ENCODE data around the gene CPNE4. TPM values are rescaled to one million over a fixed set of nuclear protein-coding genes. Genes with fewer than 3 reads are reported as not detected.

The CPNE4 gene
- total RNA-seq, 2 donors from 2014 or later, result 1.7 to 2.5 TPM

DNA sequence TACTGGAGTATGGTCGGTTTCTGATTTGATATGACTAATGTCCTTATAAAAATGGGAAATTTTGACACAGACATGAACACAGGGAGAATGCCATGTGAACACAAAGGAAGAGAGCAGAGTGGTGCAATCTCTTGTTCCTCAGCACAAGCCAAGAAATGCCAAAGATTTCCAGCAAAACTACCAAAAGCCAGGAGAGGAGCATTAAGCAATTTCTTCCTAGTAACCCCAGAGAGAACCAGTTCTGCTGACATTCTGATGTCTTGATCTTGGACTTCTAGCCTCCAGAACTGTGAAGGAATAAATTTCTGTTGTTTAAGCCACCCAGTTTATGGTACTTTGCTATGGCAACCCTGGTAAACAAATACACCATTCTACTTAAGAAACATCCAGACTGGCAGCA, 304.2 kb downstream of the CPNE4 start:
- Histone ChIP-seq H3K9me3 (ENCODE audit: control insufficient read depth, low read length) (no peaks in the 10 kb centered on the region), H3K4me3 (ENCODE audit: low read length) (no peak overlapping the region), H3K4me1 (ENCODE audit: control insufficient read depth, insufficient read depth, low read length) (no peaks in the 10 kb centered on the region), H3K9ac (ENCODE audit: extremely low read depth, low read length, poor library complexity, severe bottlenecking) (no peak overlapping the region), H3K27me3 (ENCODE audit: control insufficient read depth, insufficient read depth, low read length, poor library complexity, severe bottlenecking) (no peaks in the 10 kb centered on the region), H3K36me3 (ENCODE audit: control insufficient read depth, insufficient read depth, low read length) (no peaks in the 10 kb centered on the region), H3K27ac (ENCODE audit: low read depth, low read length) (no peak overlapping the region)
- WGBS, 2 experiments (ENCODE audit: insufficient coverage in 1 of 2, insufficient read length in 1 of 2), result 89 to 90% methylated on average over 1 of the region's 1 CpG
- Mint-ChIP-seq H3K27ac (no peak overlapping the region), H3K4me3 (no peak overlapping the region), H3K27me3 (ENCODE audit: insufficient read depth) (peaks cover 4% of the 10 kb centered on the region), H3K36me3 (ENCODE audit: low read depth) (no peaks in the 10 kb centered on the region), H3K9me3 (no peaks in the 10 kb centered on the region), H3K4me1 (no peaks in the 10 kb centered on the region)
- TF ChIP-seq, protein P1, sequence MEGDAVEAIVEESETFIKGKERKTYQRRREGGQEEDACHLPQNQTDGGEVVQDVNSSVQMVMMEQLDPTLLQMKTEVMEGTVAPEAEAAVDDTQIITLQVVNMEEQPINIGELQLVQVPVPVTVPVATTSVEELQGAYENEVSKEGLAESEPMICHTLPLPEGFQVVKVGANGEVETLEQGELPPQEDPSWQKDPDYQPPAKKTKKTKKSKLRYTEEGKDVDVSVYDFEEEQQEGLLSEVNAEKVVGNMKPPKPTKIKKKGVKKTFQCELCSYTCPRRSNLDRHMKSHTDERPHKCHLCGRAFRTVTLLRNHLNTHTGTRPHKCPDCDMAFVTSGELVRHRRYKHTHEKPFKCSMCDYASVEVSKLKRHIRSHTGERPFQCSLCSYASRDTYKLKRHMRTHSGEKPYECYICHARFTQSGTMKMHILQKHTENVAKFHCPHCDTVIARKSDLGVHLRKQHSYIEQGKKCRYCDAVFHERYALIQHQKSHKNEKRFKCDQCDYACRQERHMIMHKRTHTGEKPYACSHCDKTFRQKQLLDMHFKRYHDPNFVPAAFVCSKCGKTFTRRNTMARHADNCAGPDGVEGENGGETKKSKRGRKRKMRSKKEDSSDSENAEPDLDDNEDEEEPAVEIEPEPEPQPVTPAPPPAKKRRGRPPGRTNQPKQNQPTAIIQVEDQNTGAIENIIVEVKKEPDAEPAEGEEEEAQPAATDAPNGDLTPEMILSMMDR (conservative IDR thresholded peaks at IDR 0.05), result no peak
- no peak for DNase-seq

DNA sequence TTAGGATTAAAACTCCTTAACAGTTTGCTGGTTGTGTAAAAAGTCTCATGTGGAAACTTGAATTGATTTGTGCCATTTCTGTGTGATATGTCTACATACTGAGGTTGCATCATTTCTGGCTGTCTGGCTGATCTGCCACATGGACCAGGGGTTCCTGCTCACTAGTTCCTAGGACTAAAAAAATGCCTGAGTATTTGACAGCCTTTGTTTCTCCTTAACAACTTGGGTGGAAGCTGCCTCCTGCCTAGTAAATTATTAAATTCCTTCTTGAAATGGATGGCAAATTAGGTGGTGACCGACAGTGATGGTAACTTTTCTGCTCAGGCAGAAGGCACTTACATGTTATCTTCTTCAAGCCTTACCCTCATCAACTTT, 305.2 kb downstream of the CPNE4 start:
- Mint-ChIP-seq H3K27me3 (ENCODE audit: insufficient read depth) (peaks cover 4% of the 10 kb centered on the region), H3K27ac (no peak overlapping the region), H3K4me1 (no peaks in the 10 kb centered on the region), H3K9me3 (no peaks in the 10 kb centered on the region), H3K4me3 (no peak overlapping the region), H3K36me3 (ENCODE audit: low read depth) (no peaks in the 10 kb centered on the region)
- TF ChIP-seq, protein P1 (conservative IDR thresholded peaks at IDR 0.05), result no peak
- no peaks in the 10 kb centered on the region for H3K36me3 ChIP-seq (ENCODE audit: control insufficient read depth, insufficient read depth, low read length)
- H3K27ac ChIP-seq (ENCODE audit: low read depth, low read length), result no peak overlapping the region
- WGBS, 2 experiments (ENCODE audit: insufficient coverage in 1 of 2, insufficient read length in 1 of 2), result 100% methylated on average over 1 of the region's 1 CpG; no CpG with 5 or more reads in 1 of the 2 experiments
- no peak overlapping the region for H3K9ac ChIP-seq (ENCODE audit: extremely low read depth, low read length, poor library complexity, severe bottlenecking)
- no peaks in the 10 kb centered on the region for H3K9me3 ChIP-seq (ENCODE audit: control insufficient read depth, low read length)
- no peak overlapping the region for H3K4me3 ChIP-seq (ENCODE audit: low read length)
- DNase-seq, result no peak
- H3K4me1 ChIP-seq (ENCODE audit: control insufficient read depth, insufficient read depth, low read length), result no peaks in the 10 kb centered on the region
- H3K27me3 ChIP-seq (ENCODE audit: control insufficient read depth, insufficient read depth, low read length, poor library complexity, severe bottlenecking), result no peaks in the 10 kb centered on the region

DNA sequence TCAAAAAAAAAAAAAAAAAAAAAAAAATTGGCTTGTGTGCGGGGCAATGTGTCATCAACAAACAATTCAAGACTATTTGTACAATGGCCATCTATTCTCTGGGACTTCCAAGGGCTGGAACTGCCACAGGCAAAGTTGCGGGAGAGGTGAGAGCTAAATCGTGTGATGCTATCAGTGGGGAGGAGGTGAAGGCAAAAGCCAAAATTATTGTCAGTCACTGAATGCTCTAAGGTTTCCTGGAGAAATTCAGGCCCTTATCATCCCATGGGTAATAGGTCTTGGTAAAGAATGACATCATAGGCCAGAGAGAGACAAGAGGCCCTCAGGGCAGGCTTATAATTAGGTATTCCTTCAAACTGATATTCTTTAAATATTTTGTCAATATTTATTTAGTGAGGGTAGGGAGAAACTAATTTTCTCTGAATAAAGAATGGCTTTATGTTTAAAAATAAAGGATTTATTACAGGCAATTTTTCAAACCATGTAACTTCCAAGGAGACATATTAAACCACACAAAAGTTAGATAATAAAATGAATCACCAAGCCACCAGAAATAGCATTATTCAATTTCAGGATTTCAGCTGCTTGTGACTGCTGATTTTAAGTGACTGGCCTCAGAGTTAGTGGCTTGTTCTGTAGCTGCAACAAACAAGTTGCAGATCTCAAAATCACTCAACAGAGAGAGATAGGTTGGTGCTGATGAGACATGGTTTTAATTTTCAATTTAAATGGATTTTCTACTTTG, 305.7 kb downstream of the CPNE4 start:
- no peaks in the 10 kb centered on the region for H3K9me3 Mint-ChIP-seq

More for the DNA sequence above, 305.7 kb downstream of the CPNE4 start:
- Mint-ChIP-seq H3K36me3 (ENCODE audit: low read depth) (no peaks in the 10 kb centered on the region), H3K27me3 (ENCODE audit: insufficient read depth) (peaks cover 4% of the 10 kb centered on the region), H3K4me1 (no peaks in the 10 kb centered on the region), H3K27ac (no peak overlapping the region), H3K4me3 (no peak overlapping the region)
- no peaks in the 10 kb centered on the region for H3K27me3 ChIP-seq (ENCODE audit: control insufficient read depth, insufficient read depth, low read length, poor library complexity, severe bottlenecking)
- 94 to 100% methylated on average over 2 to 3 of the region's 3 CpGs for WGBS, 2 experiments (ENCODE audit: insufficient coverage in 1 of 2, insufficient read length in 1 of 2)
- H3K27ac ChIP-seq (ENCODE audit: low read depth, low read length), result no peak overlapping the region
- DNase-seq, result no peak
- no peaks in the 10 kb centered on the region for H3K9me3 ChIP-seq (ENCODE audit: control insufficient read depth, low read length)
- no peaks in the 10 kb centered on the region for H3K4me1 ChIP-seq (ENCODE audit: control insufficient read depth, insufficient read depth, low read length)
- no peaks in the 10 kb centered on the region for H3K36me3 ChIP-seq (ENCODE audit: control insufficient read depth, insufficient read depth, low read length)
- TF ChIP-seq, protein P1 (conservative IDR thresholded peaks at IDR 0.05), result no peak
- H3K4me3 ChIP-seq (ENCODE audit: low read length), result no peak overlapping the region
- H3K9ac ChIP-seq (ENCODE audit: extremely low read depth, low read length, poor library complexity, severe bottlenecking), result no peak overlapping the region

Measured in endodermal cell (in vitro differentiated cells).